Amniotic epithelial cell (primary cell): ENCODE results near the gene RNPS1.

Experiments used
- DNase-seq: peaks from one replicate; pipeline ENCODE4 v3.0.0-alpha.2; 2010; ENCODE audit warnings: low read depth

RNPS1 gene, protein sequence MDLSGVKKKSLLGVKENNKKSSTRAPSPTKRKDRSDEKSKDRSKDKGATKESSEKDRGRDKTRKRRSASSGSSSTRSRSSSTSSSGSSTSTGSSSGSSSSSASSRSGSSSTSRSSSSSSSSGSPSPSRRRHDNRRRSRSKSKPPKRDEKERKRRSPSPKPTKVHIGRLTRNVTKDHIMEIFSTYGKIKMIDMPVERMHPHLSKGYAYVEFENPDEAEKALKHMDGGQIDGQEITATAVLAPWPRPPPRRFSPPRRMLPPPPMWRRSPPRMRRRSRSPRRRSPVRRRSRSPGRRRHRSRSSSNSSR

GRCh38 chr16:2267913-2268666, at the start of gene RNPS1:
RNPS1 (minus strand) TSS chr16:2268126; CDS start chr16:2264643, 3,483 bp downstream.
- peak; percentile 90 for DNase-seq

GRCh38 chr16:2317231-2318020, 49.5 kb upstream of the RNPS1 start:
- DNase-seq = no peak

- no peak for DNase-seq
Measured at GRCh38 chr16:2308089-2308962, 40.4 kb upstream of the RNPS1 start.

DNA sequence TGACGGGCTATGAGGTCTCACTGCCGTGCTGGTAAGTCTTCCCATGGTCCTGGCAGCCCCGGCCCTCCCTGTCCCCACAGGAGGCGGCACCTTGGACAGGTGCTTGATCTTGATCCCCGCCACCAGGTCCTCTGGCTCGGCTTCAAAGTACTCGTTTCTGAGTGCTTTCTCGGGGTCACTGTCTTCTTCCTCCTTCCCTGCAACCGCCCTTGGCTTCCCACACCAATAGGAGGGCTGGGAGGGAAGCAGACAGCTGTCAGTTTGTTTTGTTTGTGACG, 31.9 kb upstream of the RNPS1 start:
- DNase-seq = no peak

DNA sequence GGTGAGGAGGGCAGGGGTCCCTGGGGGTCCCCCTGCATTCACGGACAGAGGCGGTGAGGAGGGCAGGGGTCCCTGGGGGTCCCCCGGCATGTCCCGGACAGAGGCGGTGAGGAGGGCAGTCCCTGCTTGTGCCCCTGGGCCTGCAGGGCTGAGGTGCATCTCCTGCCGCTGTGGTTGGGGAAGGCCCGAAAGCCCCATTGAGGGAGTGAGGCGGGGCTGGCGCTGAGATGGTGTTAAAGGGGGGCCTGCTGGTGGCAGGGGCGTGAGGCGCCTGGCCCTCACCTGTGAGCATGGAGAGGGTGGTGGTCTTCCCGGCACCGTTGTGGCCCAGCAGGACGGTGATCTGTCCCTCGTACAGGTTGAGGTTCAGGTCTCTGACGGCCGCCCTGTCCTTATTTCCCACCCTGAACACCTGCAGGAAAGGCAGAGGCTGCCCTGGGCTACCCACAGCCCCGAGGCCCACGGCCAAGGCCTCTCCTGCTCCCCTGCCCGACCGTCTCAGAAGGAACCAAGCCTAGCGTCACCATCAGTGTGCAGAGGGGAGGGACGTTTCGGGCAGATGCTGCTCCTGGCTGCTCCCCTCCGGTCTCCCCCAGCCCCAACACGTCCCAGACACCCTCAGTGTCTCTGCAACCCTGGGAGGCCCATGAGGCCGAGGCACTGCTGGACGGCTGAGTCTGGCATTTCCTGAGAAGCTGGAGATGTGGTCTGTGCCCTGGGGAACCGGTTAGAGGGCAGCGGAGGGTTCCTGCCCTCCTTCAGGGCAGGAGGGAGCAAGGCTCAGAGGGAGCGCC, 31.4 kb upstream of the RNPS1 start:
- no peak for DNase-seq

GRCh38 chr16:2298621-2299020, 30.7 kb upstream of the RNPS1 start:
- no peak for DNase-seq

DNA sequence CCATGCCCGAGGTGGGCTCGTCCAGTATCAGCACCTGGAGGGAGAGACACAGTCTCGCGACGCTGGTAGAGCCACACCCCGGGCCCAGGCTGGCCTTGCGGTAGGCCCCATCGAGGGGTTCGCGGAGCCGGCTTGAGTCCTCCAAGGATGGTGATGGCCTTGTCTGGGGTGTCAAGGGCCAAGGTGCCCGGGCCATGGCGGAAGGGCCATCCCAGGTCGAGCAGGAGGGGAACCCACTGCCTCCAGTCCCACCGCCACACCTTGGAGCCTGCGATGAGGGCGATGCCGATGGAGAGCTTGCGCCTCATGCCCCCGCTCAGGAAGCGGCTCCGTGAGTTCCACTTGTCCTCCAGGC, 29.6 kb upstream of the RNPS1 start:
- DNase-seq = no peak

DNA sequence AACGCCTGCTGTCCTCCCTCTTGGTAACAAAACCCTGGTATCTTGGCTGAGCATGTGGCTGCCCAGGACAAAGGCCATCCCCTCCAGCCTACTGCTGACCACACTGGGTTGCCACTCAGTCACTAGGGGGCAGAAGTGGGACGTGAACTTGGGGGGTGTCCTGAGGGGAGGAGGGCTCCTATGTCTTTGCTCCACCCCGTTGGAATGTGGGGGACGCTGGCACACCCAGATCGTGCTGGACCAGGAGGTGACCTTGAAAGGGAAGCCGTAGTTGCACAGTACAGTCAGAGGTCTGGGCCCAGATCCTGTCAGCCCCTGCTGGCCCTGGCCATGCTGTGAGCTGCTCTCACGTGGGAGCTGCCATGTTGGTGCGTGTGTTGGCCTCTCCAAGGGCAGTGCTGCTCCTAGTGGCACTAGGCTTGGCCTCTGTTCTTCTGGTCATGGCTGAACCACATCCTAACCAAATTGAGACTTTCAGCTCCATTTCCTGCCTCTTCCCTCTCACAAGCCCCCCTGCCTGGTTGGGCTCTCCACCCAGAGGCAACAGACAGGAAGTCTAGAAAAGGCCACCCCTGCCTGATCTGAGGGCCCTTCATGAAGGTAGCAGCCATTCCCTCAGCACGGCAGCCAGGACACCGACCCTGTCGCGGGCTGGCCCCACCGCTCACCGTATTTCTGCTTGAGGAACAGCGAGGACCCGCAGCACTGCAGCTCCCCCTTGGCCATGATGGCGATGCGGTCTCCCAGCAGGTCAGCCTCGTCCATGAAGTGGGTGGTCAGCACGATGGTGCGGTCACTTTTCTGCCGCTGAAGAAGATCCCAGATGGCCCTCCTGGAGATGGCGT, 29.0 kb upstream of the RNPS1 start:
- DNase-seq = peak; percentile 48

- no peak for DNase-seq
Measured at GRCh38 chr16:2295056-2295798, 27.3 kb upstream of the RNPS1 start.

- no peak for DNase-seq
Measured at GRCh38 chr16:2292221-2292620, 24.3 kb upstream of the RNPS1 start.

- no peak for DNase-seq
Measured at GRCh38 chr16:2289282-2289681, 21.4 kb upstream of the RNPS1 start.

DNA sequence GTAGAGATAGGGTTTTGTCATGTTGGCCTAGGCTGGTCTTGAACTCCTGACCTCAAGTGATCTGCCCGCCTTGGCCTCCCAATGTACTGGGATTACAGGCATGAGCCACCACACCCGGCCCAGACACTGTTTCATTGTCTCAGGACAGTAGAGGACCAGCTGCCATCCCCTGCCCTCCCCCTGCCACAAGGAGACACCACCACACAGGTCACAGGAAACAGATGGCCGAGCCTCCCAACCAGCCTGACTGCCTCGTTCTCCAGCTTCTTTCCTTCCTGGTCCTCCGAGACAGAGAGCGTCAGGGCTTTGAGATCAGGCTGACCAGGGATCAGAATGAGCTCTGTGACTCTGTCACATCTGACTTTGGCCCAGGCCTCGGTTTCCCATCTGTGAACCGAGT, 20.8 kb upstream of the RNPS1 start:
- no peak for DNase-seq

DNA sequence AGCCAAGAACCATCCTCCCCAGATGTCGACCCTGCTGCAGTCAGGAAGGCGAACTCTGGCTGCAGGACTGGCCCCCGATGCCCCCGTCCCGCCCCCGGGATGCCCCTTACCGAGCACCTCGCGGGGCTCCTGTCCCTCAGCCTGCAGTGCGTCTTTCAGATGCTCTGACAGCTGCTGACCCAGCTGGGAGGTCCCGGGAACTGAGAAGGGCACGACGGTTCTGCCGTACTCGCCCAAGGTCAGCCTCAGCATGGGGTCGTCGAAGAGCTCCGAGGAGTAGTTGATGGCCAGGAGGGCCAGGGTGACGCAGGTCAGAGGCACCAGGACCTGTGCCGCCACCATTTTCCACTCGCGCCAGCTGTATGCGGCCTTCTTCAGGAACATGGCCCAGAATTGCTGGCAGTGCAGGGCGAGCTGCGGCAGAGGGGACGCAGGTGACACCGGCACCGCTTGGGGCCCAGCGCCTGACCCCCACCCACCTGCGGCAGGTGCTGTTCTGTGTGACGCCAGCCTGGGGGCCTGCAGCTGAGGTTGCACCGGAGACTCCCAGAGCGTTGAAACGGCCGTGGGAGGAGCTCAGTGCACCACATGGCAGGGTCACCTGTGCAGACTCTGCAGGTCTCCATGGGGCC, 20.1 kb upstream of the RNPS1 start:
- DNase-seq = no peak

- DNase-seq = no peak
Measured at GRCh38 chr16:2286550-2286949, 18.6 kb upstream of the RNPS1 start.

DNA sequence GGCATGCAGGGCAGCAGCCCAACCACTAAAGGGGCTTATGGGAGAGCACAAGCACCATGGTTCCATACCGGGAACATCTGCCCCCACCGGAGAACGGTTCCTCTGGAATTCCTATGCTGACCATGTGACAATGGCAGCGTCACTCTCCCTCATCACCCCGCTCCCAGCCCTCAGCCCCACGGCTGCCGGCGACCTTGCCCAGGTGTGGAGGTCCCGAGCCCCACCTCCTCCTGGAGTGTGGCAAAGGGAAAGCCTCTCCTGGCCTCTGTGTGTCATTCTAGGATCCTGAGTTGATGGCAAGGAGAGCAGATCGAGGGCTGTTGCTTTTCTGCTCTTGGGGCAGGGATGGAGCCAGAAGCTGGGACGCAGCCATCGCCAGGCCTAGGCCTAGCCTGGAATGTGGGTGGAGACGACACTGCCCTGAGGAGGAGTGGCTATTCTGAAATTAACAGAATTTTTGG, 17.8 kb upstream of the RNPS1 start:
- DNase-seq = no peak

DNA sequence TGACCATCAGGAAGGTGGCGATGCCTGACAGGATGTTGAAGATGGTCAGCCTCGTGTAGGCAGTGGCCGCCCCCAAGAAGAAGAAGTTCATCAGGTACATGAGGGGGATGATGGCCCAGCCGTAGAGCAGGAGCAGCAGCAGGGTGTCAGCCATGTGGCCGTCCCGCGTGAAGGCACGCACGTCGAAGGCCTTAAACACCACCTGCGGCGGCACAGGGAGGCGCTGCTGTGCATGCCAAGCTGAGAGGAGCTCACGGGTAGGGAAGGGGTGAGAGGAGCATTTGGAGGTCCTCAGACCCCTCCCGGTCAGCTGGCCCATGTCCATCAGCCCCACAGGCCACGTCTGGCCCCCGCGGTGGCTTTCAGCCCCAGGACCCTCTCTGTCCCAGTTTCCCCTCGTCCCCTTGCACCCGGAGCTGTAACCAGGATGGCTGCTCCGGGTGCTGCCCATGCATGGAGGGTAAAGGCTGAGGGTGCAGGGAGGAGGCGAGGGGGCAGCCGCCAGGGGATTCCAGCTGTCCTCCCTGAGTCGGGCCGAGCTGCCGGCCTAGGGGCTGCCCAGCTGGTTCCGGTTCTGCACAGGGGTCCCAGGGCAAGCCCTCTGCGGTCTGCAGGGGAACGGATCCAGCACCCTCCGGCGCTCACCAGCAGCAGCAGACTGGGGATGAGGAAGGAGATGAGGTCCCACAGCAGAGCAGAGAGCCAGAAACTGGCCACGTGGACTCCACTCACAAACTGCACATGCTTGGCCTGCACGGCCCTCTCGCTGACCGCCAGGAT, 17.1 kb upstream of the RNPS1 start:
- no peak for DNase-seq

DNA sequence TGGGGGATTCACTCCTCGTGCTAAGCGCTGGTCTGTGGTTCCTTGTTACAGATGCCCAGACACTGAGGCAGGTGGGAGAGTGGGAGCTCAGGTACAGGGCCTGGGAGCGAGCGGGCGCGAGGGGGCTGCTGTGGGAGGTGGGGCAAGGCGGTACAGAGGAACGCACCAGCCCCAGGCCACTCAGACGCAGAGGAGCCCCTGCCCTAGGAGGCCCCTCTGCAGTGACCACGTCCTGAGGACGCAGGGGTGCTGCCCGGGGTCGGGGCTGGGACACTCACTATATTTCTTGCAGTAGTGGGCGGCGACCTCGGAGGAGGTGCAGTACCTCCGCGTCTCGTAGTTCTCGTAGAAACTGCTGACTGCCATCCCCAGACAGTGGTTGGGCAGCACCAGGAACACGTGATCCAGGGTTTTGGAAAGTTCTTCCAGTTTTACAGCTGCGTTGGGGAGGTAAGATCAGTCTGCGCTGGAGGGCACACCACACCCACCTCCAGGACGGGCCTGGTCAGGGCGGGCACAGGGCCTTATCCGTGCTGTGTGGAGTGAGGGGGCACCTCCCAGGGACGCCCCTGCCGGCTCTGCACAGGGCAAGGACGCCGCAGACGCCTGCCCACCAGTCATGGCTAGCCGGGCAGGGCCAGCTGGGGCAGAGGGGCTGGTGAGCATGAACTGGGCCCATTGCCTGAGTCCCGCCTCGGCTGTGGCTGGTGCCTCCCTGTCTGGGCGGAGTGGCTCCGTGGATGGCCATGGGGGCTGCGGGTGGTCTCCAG, 16.3 kb upstream of the RNPS1 start:
- DNase-seq = no peak
